ENCODE data around the gene KLF14. TPM values are rescaled to one million over a fixed set of nuclear protein-coding genes. Genes with fewer than 3 reads are reported as not detected.
"Not testable (repeated sequence)": the region's sequence is repeated elsewhere in the genome, so short reads cannot be mapped to it uniquely, and the experiment has no call there.

KLF14 gene
- 1 to 10 TPM in 9 of 12 donors, under 1 TPM in 1, not detected in 2; 0.81 to 2.6 (median 1.2) TPM for polyA plus RNA-seq (ENCODE audit: insufficient read length in 12 of 12)
- long read RNA-seq, donor 1, partial matches to known transcripts = 0 of 1 reads
- long read RNA-seq, donor 1, other reads (novel, unspliced or antisense) = 0 of 1 reads
- long read RNA-seq, donor 2, partial matches to known transcripts = 0 of 1 reads
- long read RNA-seq, donor 2, other reads (novel, unspliced or antisense) = 0 of 1 reads
- long read RNA-seq, donor 3, partial matches to known transcripts = 0 of 2 reads
- long read RNA-seq, donor 3, other reads (novel, unspliced or antisense) = 0 of 2 reads
- long read RNA-seq, donor 4 = 0 reads
- long read RNA-seq, donor 5, partial matches to known transcripts = 0 of 4 reads
- long read RNA-seq, donor 5, other reads (novel, unspliced or antisense) = 0 of 4 reads
- long read RNA-seq, donor 6, transcript KLF14-201 (1 exons, 2,942 nt) = major isoform, 6 of 6 reads
- long read RNA-seq, donor 6, partial matches to known transcripts = 0 of 6 reads
- long read RNA-seq, donor 6, other reads (novel, unspliced or antisense) = 0 of 6 reads
- long read RNA-seq, donor 7, partial matches to known transcripts = 0 of 2 reads
- long read RNA-seq, donor 7, other reads (novel, unspliced or antisense) = 0 of 2 reads
- long read RNA-seq, donor 8, transcript KLF14-201 (1 exons, 2,942 nt) = major isoform, 6 of 6 reads
- long read RNA-seq, donor 8, partial matches to known transcripts = 0 of 6 reads
- long read RNA-seq, donor 8, other reads (novel, unspliced or antisense) = 0 of 6 reads
- long read RNA-seq, donor 9, partial matches to known transcripts = 0 of 2 reads
- long read RNA-seq, donor 9, other reads (novel, unspliced or antisense) = 0 of 2 reads
- long read RNA-seq, donor 10, partial matches to known transcripts = 0 of 3 reads
- long read RNA-seq, donor 10, other reads (novel, unspliced or antisense) = 0 of 3 reads
- long read RNA-seq, donor 11, transcript KLF14-201 (1 exons, 2,942 nt) = major isoform, 6 of 6 reads
- long read RNA-seq, donor 11, partial matches to known transcripts = 0 of 6 reads
- long read RNA-seq, donor 11, other reads (novel, unspliced or antisense) = 0 of 6 reads

DNA sequence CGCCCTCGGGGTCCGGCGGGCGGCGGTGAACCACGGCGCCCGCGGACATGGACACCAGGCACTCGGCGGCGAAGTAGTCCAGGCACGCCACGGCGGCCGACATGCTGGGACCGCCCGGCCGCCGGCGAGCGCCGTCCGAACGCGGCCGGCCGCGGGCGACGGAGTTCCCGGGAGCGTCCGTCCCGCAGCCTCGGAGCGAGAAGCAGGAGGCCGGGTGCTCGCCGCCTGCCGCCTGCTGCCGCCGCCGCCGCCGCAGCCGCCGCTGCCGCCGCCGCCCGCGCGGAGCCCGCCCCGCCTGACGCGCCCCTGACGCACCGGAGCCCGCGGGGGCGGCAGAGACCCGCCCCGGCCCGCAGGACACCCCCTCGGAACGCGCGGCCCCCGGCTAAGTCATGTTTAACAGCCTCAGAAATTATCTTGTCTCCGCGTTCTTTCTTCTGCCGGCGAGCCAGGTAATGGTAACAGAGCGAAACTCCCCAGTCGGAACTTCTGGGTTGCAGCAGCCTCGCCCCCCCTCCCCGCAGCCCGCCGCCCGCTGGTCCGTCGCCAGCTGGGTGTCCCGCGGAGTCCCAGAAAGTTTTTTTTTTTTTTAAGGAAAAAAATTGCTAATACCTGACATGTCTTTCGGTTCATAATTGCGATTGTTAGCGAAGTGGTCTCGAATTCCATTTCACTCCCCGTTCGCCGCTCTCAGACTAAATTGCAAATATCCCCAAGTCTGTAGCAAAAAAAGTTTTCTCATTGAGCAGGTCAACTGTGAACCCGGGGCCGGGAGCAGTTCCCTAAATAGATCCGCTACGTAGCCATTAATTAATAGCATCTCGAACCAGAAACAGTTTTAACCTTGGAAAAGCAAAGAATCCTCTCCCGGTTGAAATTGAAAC is at the start of gene KLF14:
Gene KLF14 (minus strand): TSS at position 277 of the 884 bp plus-strand sequence. CDS start 174 bp downstream, at position 103.
- peak; percentile 72 for DNase-seq

DNA sequence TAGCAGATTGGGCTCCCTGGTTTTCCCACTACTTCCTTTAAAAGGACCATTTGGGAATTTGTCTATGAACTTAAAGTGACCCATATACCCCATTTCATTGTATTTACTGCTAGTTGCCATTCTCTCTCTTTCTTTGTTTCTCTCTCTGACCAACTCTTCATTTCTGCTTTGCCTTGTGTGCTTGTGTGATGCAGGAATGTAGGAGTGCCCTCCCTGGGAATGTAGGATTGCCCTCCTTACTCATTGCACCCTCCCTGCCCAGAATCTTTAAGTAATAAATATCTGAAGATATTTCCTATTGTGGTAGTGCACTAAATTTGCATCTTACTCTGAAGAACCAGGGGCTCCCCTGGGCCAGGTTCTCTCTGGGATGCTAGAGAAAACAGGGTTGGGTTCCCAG is 47.3 kb upstream of the KLF14 start:
- no peak for DNase-seq

DNA sequence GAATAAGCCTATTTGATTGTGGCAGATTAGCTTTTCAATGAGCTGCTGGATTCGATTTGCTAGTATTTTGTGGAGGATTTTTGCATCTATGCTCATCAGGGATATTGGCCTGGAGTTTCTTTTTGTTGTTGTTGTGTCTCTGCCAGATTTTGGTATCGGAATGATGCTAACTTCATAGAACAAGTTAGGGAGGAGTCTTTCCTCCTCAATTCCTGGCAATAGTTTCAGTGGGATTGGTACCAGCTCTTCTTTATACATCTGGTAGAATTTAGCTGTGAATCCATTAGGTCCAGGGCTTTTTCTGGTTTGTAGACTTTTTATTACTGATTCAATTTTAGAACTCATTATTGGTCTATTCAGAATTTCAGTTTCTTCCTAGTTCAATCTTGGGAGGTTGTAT is 43.4 kb upstream of the KLF14 start:
- peak; percentile 37 for DNase-seq

DNA sequence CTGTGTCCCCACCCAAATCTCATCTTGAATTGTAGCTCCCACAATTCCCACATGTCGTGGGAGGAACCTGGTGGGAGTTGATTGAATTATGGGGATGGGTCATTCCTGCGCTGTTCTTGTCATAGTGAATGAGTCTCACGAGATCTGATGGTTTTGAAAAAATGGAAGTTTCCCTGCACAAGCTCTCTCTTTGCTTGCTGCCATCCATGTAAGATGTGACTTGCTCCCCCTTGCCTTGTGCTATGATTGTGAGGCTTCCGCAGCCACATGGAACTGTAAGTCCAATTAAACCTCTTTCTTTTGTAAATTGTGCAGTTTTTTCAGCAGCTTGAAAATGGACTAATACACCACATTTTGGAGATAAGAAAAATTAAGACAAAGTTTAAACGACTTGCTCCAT is 38.4 kb upstream of the KLF14 start:
- DNase-seq = not testable (repeated sequence)

DNA sequence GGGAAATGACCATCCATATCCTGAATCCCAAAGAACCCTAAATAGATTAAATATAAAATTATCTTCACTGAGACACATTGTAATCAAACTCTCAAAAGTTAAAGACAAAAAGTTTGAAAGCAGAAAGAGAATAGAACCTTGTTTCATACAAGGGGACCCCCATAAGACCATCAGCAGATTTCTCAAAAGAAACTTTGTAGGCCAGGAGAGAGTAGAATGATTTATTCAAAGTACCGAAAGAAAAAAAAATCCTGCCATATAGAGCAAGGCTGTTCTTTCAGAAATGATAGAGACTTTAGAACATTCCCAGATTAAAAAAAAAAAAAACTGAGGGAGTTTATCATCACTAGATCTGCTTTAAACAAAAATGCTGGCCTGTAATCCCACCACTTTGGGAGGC is 34.8 kb upstream of the KLF14 start:
- DNase-seq = no peak

DNA sequence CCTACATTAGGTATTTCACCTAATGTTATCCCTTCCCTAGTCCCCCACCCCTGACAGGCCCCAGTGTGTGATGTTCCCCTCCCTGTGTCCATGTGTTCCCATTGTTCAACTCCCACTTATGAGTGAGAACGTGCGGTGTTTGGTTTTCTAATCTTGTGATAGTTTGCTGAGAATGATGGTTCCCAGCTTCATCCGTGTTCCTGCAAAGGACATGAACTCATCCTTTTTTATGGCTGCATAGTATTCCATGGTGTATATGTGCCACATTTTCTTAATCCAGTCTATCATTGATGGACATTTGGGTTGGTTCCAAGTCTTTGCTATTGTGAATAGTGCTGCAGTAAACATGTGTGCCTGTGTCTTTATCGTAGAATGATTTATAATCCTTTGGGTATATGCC is 30.6 kb upstream of the KLF14 start:
- not testable (repeated sequence) for DNase-seq

DNA sequence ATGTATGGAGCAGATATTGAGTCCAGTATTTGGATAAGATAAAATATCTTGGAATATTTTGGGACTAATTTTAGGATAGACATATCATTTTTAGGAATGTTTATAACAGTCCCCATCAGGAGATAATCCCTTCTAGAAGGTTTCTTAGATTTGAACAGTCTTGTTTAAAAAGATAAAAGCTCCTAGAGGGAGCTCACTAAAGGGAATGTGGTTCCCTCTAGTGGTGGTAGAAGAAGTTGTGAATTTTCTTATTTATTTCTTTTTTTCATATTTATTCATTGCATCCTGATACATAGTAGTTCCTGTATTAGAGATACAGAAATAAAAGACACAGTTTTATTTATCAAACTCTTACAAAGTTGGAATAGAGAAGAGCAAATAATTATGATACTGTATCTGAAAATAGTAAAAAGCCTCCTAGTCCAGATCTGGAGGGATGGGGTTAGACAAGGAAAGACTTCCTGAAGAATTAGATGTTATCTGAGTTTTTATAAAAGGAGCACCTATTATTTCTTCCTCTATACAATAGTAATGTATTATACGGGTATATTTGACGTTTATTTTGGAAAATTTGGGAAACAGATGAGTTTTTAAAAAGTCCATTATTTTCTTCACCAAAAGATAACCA is 24.5 kb upstream of the KLF14 start:
- peak; percentile 66 for DNase-seq

DNA sequence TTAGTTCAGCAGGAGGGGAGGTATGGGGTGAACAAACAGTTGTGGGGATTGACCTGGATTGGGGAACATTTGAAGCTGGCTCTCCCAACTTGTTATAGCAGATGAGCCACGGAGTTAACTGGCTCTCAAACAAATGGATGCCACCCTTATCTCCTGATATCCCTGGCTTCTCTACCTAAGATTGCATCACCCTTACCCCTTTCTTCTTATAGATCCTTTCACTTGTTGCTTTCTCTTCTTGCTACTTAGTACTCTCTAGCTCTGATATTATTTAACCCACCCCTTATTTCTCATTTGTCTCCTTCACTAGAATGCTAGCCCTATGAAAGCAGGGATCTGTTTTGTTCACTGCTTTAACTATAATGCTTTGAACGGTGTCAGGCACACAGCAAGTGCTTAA is 22.3 kb upstream of the KLF14 start:
- no peak for DNase-seq

DNA sequence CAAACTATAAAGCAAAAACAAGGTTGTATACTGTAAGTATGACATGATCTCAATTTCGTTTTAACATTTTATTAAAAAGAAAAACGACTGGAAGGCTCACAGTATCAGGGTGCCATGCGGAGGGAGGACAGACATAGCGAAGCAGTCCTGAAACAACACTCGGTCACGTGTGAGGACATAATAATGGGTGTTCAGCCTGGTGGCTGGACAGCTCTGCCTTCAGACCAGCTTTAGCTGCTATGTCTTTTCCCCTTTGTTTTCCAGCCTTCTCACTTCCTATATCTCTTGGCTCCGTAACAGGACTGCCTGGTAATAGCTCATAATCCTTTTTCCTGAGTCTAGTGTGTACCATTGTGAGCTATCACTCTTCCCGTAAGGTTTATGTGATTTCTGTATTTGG is 18.4 kb upstream of the KLF14 start:
- no peak for DNase-seq

DNA sequence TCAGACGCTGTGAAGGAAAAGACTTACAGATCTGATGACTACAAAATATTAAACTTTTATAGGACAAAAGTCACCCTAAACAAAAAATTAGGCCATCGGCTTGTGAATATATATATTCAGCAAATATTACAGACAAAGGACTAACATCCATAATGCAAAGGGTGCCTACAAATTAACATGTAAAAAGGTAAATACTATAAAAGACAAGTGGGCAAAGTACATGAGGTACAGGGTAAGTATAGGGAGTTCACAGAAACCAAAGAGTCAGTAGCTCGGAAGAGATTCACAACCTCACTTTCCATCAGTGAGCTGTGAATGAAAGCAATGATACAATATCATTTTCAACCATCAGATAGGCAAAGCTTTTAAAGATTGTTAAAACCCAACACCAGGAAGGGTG is 16.7 kb upstream of the KLF14 start:
- no peak for DNase-seq

DNA sequence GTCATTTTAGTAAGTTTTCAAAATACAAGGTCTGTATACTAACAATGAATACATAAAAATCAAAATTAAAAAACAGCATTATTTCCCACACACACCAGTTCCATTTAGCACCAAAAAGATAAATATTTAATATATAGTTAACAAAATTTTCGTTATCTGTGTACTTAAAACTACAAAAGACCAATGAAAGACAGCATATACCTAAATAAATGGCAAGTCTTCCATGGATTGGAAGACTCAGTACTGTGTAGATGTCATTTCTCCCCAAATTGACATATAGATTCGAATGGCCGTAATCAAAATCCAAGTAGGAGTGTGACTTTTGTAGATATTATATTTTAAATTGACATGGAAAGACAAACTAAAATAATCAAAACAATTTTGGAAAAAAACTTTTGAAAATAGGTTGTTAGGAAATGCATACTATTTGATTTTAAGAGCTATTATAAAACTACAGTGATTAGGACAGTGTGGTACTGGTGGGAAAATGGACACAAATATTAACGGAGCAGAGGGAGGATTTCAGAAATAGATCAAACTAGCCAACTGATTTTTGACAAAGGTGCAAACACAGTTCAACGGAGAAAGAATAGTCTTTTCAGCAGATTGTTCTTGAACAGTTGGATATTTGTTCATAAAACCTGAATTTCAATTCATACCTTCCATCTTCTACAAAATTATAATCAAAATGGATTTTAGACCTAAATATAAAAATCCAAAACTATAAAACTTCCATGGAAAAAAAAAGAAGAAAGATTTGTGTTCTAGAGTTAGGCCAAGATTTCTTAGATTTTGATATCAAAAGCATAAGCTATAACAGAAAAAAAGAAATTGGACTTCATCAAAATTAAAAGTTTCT is 14.8 kb upstream of the KLF14 start:
- no peak for DNase-seq

DNA sequence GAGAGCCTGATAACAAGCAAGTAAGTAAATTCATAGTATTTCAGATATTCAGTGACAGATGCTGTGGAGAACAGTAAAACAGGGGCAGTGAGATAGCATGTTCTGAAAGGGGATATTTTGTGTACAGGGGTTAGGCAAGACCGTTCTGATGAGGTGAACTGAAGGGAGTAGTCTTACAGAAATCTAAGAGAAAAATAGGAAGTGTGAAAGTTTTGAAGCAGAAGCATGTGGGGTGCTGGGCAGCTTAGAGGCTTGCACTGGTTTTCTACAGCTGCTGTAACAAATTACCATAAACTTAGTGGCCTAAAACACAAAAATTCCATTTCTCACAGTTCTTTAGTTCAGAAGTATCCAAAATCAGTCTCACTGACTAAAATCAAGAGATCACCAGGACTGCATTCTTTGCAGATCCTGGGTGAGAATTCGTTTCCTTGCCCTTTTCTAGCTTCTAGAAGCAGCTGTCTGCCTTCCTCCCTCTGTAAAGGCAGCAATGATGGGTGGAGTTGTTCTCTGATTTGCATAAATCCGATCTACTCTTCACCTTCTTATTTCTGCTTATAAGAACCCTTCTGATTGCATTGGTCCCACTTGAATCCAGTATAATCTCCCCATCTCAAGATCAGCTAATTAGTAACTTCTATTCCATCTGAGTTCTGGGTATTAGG is 7.5 kb upstream of the KLF14 start:
- DNase-seq = no peak

DNA sequence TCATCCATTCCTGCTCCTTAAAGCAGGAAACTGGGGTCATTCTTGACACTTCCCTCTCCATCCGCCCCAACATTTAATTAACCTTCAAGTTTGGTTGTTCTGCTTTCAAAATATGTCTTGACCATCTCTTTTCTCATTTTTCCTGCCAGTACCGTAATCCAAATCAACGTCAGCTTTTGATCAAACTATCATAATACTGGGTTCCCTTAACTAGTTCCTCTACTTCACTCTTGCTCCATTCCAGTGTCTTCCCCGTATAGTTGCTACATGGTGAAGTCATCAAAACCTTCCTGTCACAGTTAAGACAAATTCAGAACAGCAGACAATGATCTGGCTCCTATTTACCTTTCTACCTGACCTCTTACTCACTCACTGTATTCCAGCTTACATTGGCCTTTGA is 6.6 kb upstream of the KLF14 start:
- no peak for DNase-seq

DNA sequence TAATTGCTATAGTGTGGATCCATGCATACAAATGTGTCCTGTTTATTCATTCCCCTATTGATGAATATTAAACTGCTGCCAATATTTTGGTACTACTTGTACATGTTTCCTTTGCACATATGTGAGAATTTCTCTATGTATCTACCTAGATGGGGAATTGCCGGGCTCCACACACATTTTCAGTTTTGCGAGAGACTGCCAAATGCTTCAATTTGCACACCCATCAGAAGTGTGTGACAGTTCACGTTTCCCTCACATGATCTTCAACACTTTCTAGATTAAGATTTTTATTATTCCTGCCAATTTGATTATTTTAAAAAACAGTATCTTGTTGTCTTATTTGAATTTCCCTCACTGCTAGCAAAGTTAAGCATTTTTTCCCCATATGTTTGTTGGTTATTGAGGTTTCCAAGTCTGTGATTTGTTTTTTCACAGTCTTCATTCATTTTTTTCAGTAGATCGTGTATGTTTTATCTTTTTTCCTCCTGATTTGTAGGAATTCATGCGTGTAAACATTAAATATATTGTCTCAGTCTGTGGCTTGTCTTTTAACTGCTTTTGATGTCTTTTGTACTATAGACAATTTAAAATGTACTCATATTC is 2.4 kb upstream of the KLF14 start:
- no peak for DNase-seq

DNA sequence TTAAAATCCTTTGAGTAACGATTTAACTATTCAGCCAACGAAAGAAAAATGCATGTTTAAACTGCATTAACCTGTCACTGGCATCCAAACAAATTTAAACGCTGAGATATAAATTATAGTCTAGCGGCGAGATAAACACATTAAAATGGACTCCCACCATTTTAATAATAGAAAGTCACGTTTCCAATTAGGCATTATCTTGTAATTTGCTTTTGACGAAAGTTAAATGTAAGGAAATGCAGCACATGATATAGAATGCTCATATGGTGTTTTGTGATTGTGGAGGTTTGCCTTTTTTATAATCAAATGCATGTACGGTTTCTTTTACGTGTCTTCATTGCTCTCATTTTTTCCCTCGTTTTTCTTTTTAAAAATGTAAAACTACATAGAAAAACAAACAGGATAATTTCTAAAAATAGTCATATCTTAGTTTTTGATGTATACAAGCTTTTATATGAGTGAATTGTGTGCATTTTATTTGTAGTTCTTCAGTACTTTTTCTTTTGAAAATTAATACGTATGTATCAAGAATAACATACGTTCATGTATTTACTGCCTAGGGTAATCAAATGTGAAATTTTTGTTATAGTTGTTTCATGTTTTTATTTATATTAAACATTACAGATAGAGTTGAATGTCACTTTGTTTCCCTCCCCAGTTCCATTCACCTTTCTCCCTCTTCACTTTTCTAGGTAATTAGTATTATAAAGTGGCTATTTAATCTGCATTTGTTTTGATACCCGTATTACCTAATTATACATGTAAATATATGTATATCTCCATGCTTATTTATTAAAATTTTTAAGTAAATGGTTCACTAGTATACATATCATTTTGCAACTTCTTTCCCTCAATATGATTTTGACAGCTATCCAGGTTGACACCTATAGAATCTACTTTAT is 1.1 kb upstream of the KLF14 start:
- no peak for DNase-seq

DNA sequence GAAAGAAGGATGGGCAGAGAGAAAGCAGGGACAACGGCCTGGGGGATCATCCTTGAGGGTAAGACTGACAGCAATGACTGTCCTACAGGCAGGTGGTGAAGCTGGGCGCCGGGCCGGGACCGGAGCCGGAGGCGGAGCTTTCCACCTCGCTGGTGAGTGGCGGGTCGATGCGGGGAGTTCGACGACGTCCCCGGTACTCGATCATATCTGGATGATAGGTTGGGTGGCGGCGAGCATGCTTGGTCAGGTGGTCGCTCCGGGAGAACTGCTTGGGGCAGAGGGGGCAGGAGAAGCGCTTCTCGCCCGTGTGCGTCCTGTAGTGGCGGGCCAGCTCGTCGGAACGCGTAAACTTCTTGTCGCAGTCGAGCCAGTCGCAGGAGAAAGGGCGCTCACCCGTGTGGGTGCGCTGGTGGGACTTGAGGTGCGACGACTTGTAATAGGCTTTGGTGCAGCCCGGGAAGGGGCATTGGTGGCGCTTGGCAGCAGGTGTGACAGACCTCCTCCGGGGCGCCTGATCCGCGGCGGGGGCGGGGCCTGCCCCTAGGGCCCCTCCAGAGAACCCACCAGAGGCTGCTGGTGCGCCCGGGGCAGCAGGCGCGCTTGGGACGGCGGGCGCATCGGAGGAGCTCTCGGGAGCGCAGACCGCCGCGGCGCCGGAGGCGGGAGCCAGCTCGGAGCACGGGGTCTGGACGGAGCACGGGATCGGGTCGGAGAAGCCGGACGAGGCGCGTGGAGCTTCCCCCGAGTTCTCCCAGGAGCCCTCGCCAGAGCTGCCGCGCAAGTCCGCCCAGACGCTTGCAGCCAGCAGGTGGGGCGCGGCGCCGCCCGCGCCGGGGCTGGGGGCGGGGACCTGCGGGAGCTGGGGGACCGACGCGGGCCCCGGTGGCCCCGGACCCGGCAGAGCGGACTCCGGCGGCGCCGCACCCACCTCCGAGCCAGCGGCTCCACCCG is 752 bp downstream of the KLF14 start:
- no peak for DNase-seq

DNA sequence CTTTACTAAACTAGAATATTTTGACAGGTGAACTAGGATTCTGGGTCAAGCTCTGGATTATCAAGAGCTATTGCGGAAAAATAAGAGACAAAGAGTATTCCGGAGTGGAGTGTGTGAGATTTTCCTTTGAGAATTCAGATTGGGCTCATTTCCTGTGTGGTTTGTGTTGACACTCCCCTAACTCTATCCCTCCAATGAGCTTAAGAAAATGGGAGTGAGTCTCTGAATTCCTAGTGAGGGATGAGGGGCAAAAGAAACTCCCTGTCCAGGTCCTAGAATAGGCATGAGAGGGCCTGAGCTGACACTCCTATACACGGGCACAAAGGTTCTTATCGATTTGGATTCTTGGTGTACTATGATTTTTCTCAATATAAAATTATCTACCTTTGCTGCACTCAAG is 10.2 kb downstream of the KLF14 start:
- no peak for DNase-seq

Data from muscle of arm (tissue), 14 donors.